ENCODE measurements around the gene NNT. TPM values are rescaled to one million over a fixed set of nuclear protein-coding genes. Genes with fewer than 3 reads are reported as not detected.

NNT gene
- total and polyA plus RNA-seq, 3 donors from 2014 or later, result 25.4 to 55.0 (median 32.1) TPM

DNA sequence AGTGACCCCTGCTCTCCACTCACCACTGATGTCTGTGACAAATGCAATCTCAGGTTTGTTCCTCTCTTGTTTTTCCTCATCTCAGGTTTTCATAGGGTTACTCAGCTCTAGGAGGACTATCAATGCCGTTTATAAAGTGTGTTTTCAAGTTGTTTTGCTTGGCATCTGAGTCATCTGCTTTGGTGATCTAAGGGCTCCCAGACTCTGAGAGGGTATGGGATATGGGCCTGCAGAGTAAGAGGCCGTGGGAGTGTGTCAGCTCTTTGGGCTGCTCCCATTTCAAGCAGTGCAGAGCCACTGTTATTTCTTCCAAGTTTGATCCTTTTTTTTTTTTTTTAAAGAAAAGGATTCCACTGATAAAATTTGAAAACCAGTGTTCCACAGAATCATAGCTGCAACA is 46.3 kb downstream of the NNT start:
- TF ChIP-seq POLR2A (IDR thresholded peaks at IDR 0.05), result no peak
- TF ChIP-seq, protein P1, sequence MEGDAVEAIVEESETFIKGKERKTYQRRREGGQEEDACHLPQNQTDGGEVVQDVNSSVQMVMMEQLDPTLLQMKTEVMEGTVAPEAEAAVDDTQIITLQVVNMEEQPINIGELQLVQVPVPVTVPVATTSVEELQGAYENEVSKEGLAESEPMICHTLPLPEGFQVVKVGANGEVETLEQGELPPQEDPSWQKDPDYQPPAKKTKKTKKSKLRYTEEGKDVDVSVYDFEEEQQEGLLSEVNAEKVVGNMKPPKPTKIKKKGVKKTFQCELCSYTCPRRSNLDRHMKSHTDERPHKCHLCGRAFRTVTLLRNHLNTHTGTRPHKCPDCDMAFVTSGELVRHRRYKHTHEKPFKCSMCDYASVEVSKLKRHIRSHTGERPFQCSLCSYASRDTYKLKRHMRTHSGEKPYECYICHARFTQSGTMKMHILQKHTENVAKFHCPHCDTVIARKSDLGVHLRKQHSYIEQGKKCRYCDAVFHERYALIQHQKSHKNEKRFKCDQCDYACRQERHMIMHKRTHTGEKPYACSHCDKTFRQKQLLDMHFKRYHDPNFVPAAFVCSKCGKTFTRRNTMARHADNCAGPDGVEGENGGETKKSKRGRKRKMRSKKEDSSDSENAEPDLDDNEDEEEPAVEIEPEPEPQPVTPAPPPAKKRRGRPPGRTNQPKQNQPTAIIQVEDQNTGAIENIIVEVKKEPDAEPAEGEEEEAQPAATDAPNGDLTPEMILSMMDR (IDR thresholded peaks at IDR 0.05), result no peak
- Histone ChIP-seq H3K36me3 (ENCODE audit: low read depth, missing control alignments) (no peaks in the 10 kb centered on the region), H3K27me3 (no peaks in the 10 kb centered on the region), H3K4me1 (no peaks in the 10 kb centered on the region), H3K27ac (no peak overlapping the region), H3K4me3 (no peak overlapping the region), H3K9me3 (no peaks in the 10 kb centered on the region)
- no peak for DNase-seq
- WGBS, 2 donors, result 53 to 60% methylated on average over 2 of the region's 2 CpGs
- intact Hi-C loops (cut with DNase I; ENCODE audit: low total_unique reads), result no loop called here

GRCh38 chr5:43652537-43653302 is 49.7 kb downstream of the NNT start:
- Histone ChIP-seq H3K4me1 (no peaks in the 10 kb centered on the region), H3K27me3 (no peaks in the 10 kb centered on the region), H3K27ac (no peak overlapping the region), H3K9me3 (no peaks in the 10 kb centered on the region), H3K4me3 (no peak overlapping the region), H3K36me3 (ENCODE audit: low read depth, missing control alignments) (no peaks in the 10 kb centered on the region)
- TF ChIP-seq, protein P1 (IDR thresholded peaks at IDR 0.05), result no peak
- TF ChIP-seq POLR2A (IDR thresholded peaks at IDR 0.05), result no peak
- intact Hi-C loops (cut with DNase I; ENCODE audit: low total_unique reads), result no loop called here
- no peak for DNase-seq
- 94 to 96% methylated on average over 6 of the region's 6 CpGs for WGBS, 2 donors

DNA sequence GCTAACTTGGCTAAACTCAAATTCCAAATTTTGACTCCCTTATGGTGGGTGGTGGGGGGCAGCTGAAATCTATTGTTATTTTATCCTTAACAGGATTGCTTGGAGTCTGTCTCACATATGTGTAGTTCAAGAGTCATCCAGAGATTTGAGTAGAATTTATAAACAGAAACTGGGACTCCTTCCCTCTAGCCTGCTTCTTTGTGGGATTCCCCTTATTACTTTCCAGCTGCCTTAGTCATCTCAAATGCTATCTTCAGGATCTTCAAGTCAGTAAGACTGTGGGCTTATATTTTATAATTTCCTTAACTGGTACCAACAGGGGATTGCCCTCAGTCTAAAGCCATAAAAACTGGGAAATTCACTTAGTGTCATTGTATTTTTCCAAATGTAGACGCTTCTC is 55.5 kb downstream of the NNT start:
- no peaks in the 10 kb centered on the region for H3K4me1 ChIP-seq
- H3K9me3 ChIP-seq, result no peaks in the 10 kb centered on the region
- no peak for TF ChIP-seq POLR2A (IDR thresholded peaks at IDR 0.05)
- TF ChIP-seq, protein P1 (IDR thresholded peaks at IDR 0.05), result no peak
- H3K4me3 ChIP-seq, result no peak overlapping the region
- H3K36me3 ChIP-seq (ENCODE audit: low read depth, missing control alignments), result no peaks in the 10 kb centered on the region
- no peaks in the 10 kb centered on the region for H3K27me3 ChIP-seq
- intact Hi-C loops (cut with DNase I; ENCODE audit: low total_unique reads), result no loop called here
- H3K27ac ChIP-seq, result no peak overlapping the region
- no peak for DNase-seq
- WGBS, 2 donors, result 93 to 98% methylated on average over 1 of the region's 1 CpG

DNA sequence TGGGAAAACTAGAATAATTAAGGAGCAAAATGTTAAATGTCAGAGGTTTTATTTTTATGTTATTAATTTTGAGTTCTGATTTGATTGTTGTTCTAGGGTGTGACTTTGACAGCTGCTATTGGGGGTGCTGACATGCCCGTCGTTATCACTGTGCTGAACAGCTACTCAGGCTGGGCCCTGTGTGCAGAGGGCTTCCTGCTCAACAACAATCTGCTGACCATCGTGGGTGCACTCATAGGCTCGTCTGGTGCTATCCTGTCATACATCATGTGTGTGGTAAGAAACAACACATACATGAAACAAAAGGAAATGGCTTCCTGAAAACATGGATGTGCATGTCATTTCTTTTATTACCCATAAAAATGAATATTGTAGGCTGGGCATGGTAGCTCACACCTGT is 56.1 kb downstream of the NNT start:
- WGBS, 2 donors, result 84 to 90% methylated on average over 4 of the region's 4 CpGs
- Histone ChIP-seq H3K4me3 (no peak overlapping the region), H3K4me1 (no peaks in the 10 kb centered on the region), H3K9me3 (no peaks in the 10 kb centered on the region), H3K27ac (no peak overlapping the region), H3K36me3 (ENCODE audit: low read depth, missing control alignments) (no peaks in the 10 kb centered on the region), H3K27me3 (no peaks in the 10 kb centered on the region)
- no peak for TF ChIP-seq POLR2A (IDR thresholded peaks at IDR 0.05)
- TF ChIP-seq, protein P1 (IDR thresholded peaks at IDR 0.05), result no peak
- intact Hi-C loops (cut with DNase I; ENCODE audit: low total_unique reads), result no loop called here
- no peak for DNase-seq

DNA sequence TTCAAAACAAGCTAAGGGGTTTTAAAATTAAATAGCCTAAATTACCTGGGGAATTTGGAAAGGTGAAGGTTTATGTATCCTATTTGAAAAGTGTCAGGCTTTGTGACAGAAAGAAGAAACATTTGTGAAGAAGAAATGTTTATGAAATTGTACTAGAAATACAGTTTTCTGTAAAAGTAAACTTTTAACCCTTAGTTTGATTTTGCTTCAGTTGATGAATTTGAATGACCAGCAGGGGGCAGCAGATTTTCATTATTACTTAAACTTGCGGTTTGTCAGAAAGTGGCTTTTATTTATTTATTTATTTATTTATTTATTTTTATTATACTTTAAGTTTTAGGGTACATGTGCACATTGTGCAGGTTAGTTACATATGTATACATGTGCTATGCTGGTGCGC is 58.1 kb downstream of the NNT start:
- DNase-seq, result peak; percentile 68
- no peaks in the 10 kb centered on the region for H3K36me3 ChIP-seq (ENCODE audit: low read depth, missing control alignments)
- no peaks in the 10 kb centered on the region for H3K4me1 ChIP-seq
- intact Hi-C loops (cut with DNase I; ENCODE audit: low total_unique reads), result no loop called here
- H3K4me3 ChIP-seq, result no peak overlapping the region
- H3K9me3 ChIP-seq, result no peaks in the 10 kb centered on the region
- TF ChIP-seq, protein P1 (IDR thresholded peaks at IDR 0.05), result peak; percentile 22 to 75 (median 46)
- TF ChIP-seq POLR2A (IDR thresholded peaks at IDR 0.05), result no peak
- 58 to 59% methylated on average over 2 of the region's 2 CpGs for WGBS, 2 donors
- no peak overlapping the region for H3K27ac ChIP-seq
- no peaks in the 10 kb centered on the region for H3K27me3 ChIP-seq
